Measurements from ENCODE around the gene ADGRB3. TPM values are rescaled to one million over a fixed set of nuclear protein-coding genes. Genes with fewer than 3 reads are reported as not detected.

Gene ADGRB3
- total RNA-seq, 2 donors from 2014 or later = 0.05 TPM; not detected in 1

DNA sequence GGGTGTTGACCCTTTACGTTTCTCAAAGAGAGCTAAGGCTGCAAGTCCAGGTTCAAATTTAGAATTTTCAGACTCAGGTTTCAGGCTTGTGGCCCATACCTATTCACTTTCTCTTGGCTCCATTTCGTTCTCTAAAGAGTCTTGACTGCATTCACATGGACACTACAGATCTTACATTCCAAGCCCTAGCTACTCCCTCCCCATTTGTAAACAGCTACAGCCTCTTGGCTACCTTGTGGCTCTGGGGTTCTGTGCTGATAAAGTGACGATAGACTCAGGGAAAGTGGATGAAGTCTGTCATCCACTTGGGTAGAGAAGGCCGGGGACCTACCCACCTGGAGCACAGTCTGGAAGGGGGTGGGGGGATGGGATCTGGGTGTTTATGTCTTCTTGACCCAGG is 658.4 kb downstream of the ADGRB3 start:
- H3K4me3 Mint-ChIP-seq = no peak overlapping the region

DNA sequence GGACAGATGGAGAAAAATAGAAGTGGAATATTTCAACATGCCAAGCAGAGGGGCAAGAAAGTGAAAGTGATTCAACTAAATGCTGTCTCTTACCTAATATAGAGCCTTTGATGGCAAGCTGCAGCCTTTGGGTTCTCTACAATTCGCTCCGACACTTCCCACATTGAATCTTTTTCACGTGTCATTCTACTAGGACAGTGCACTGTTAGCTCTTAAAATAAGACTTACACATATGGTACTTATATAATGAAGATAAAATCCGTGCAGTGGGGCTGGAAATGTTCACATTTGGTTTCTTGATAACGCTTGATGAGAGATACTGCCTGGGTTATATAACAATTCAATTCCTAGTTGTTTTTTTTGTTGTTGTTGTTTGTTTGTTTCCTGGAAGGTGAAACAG is 659.3 kb downstream of the ADGRB3 start:
- Mint-ChIP-seq H3K4me3 (no peak overlapping the region), H3K9me3 (peaks cover 3% of the 10 kb centered on the region), H3K4me1 (no peaks in the 10 kb centered on the region), H3K36me3 (ENCODE audit: low read depth) (no peaks in the 10 kb centered on the region), H3K27ac (no peak overlapping the region), H3K27me3 (no peaks in the 10 kb centered on the region)
- ATAC-seq (replicated peaks) = no peak

More for the DNA sequence above, 658.4 kb downstream of the ADGRB3 start:
- Mint-ChIP-seq H3K27me3 (no peaks in the 10 kb centered on the region), H3K27ac (no peak overlapping the region), H3K9me3 (peaks cover 3% of the 10 kb centered on the region), H3K4me1 (no peaks in the 10 kb centered on the region), H3K36me3 (ENCODE audit: low read depth) (no peaks in the 10 kb centered on the region)
- no peak for ATAC-seq (replicated peaks)

DNA sequence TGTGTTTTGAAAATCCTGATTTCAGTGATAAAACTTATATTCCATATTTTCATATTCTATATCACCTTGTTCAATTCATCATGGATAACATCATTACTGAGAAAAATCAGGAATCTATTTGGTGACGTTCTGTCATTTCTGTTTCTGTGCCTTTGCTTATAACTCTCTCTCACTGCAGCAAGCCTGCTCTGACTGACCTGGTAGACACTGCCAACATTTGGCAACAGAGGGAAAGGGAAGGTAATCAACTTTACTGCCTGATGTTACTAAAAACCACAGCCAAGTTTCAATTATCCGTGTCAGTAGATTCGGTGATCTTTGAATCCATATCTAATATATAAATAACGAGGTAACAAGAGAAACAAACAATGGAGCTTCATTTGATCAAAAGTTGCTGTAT is 659.8 kb downstream of the ADGRB3 start:
- ATAC-seq (replicated peaks) = no peak
- Mint-ChIP-seq H3K36me3 (ENCODE audit: low read depth) (no peaks in the 10 kb centered on the region), H3K4me1 (no peaks in the 10 kb centered on the region), H3K4me3 (no peak overlapping the region), H3K27ac (no peak overlapping the region), H3K9me3 (peaks cover 3% of the 10 kb centered on the region), H3K27me3 (no peaks in the 10 kb centered on the region)

DNA sequence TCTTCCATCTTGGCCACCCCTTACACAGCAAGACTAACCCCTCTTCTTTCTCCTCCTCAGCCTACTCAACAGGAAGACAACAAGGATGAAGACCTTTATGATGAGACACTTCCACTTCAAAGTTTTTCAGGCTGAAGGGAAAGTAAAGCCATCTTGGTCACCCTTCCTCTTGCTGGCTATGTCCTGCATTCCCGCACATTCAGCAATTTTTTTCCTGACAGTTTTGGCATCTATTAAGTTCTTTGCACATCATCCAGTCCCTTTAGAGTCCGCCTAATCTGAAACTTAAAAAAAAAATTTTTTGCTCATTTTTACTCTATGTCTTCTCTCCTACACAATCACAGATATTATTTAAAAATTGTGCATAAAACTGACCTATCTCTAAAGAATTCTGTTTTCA is 668.3 kb downstream of the ADGRB3 start:
- no peaks in the 10 kb centered on the region for H3K4me1 Mint-ChIP-seq

DNA sequence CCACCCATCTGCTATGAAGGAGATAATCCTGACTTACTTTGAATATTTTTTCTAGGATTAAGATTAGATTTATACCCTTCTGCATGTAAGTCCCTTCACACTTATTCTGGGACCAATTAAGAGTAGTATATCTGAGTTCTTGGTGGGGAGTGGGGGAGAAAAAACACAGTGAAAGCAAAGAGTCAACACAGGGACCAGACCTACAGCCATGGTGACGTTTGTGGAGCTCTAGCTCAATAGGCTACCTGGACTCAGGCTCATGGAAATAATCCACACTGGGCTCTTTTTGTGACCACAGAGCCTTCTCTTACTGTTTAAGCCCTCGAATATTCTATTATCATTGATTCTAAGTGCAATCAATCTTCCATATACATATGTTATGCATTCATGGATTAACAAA is 670.4 kb downstream of the ADGRB3 start:
- Mint-ChIP-seq H3K27me3 (no peaks in the 10 kb centered on the region), H3K9me3 (peaks cover 7% of the 10 kb centered on the region), H3K4me3 (no peak overlapping the region), H3K27ac (no peak overlapping the region), H3K36me3 (ENCODE audit: low read depth) (no peaks in the 10 kb centered on the region), H3K4me1 (no peaks in the 10 kb centered on the region)
- no peak for ATAC-seq (replicated peaks)

More for the DNA sequence above, 668.3 kb downstream of the ADGRB3 start:
- no peak for ATAC-seq (replicated peaks)
- peaks cover 7% of the 10 kb centered on the region for H3K9me3 Mint-ChIP-seq
- no peak overlapping the region for H3K27ac Mint-ChIP-seq
- H3K27me3 Mint-ChIP-seq = no peaks in the 10 kb centered on the region
- H3K36me3 Mint-ChIP-seq (ENCODE audit: low read depth) = no peaks in the 10 kb centered on the region
- no peak overlapping the region for H3K4me3 Mint-ChIP-seq

DNA sequence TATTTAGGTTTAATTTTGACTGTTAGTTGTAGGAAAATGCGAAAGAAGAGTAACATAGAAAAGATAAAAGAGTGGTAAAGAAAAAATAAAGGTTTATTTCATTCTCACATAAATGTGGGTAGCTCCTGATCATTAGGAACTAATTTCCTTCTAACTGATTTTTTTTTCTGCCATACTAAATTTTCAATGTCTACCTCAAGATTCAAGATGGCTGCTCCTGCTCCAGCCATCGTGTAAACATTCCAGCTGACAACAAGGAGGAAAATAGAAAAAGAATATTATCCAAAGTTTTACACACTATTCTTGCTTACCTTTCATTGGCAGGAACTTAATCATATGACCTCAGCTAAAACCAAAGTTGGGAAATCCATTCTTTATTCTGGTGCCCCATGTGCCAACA is 673.5 kb downstream of the ADGRB3 start:
- H3K9me3 Mint-ChIP-seq = peaks cover 4% of the 10 kb centered on the region
- ATAC-seq (replicated peaks) = no peak
- H3K4me1 Mint-ChIP-seq = no peaks in the 10 kb centered on the region
- no peaks in the 10 kb centered on the region for H3K36me3 Mint-ChIP-seq (ENCODE audit: low read depth)
- no peaks in the 10 kb centered on the region for H3K27me3 Mint-ChIP-seq
- no peak overlapping the region for H3K4me3 Mint-ChIP-seq
- H3K27ac Mint-ChIP-seq = no peak overlapping the region

DNA sequence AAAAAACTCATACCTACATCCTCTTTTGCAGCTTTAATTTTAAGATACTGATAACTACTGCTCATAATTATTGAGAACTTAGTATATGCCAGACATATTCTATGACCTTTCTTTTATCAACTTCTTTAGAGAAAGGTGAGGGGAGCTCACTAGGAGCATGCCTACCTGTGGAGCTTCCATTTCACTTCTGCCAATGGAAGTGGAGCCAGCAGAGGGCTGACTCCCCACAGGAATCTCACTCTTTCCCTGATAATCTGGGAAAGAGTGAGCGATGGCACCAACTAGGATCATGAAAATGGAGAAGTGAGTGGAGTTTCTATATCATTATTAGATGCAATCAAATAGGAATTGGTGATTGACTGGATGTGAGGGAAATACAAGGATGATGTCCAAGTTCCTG is 676.8 kb downstream of the ADGRB3 start:
- H3K4me3 Mint-ChIP-seq = no peak overlapping the region
- no peak overlapping the region for H3K27ac Mint-ChIP-seq
- no peaks in the 10 kb centered on the region for H3K4me1 Mint-ChIP-seq
- no peaks in the 10 kb centered on the region for H3K36me3 Mint-ChIP-seq (ENCODE audit: low read depth)
- ATAC-seq (replicated peaks) = no peak
- no peaks in the 10 kb centered on the region for H3K27me3 Mint-ChIP-seq
- peaks cover 8% of the 10 kb centered on the region for H3K9me3 Mint-ChIP-seq

DNA sequence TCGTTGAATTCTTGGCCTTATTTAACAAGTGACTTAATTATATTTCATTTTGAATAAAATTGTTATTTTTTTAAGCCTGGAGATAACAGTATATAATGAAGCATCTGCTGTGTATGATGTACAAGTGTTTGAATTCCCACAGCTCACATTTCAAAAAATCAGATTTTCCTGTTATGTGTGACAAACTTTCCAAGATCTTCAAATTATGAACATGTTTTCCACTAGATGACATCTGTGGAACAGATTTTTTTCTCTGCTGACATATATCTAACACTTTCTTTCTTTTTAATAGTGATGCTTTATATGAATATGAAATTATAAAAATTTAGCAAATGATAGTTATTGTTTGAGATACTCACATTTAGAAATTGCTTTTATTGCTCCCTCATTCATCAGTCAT is 678.9 kb downstream of the ADGRB3 start:
- H3K9me3 Mint-ChIP-seq = peaks cover 4% of the 10 kb centered on the region
- H3K27ac Mint-ChIP-seq = no peak overlapping the region
- no peaks in the 10 kb centered on the region for H3K4me1 Mint-ChIP-seq
- no peaks in the 10 kb centered on the region for H3K27me3 Mint-ChIP-seq
- no peak overlapping the region for H3K4me3 Mint-ChIP-seq
- ATAC-seq (replicated peaks) = no peak
- no peaks in the 10 kb centered on the region for H3K36me3 Mint-ChIP-seq (ENCODE audit: low read depth)

DNA sequence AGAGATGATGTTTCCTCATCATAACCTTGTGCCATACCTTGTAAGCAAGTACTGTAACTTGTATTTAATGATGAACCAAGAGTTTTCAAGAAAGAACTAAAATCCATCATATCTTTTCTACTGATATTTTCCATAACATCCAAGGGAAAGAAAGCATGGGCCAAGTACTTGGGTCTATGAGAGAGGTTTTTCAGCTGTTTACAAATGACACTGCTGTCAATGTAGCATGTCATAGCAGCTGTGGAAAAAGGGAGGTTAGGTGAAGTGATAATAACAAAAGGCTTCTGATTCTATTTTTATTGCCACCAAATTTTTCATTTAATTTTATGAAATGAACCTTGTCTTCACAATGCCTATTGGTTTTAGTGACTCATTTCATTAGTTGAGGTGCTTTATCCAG is 679.4 kb downstream of the ADGRB3 start:
- no peaks in the 10 kb centered on the region for H3K4me1 Mint-ChIP-seq
- H3K27me3 Mint-ChIP-seq = no peaks in the 10 kb centered on the region
- ATAC-seq (replicated peaks) = no peak
- H3K9me3 Mint-ChIP-seq = peaks cover 4% of the 10 kb centered on the region
- no peak overlapping the region for H3K27ac Mint-ChIP-seq
- H3K36me3 Mint-ChIP-seq (ENCODE audit: low read depth) = no peaks in the 10 kb centered on the region
- H3K4me3 Mint-ChIP-seq = no peak overlapping the region

DNA sequence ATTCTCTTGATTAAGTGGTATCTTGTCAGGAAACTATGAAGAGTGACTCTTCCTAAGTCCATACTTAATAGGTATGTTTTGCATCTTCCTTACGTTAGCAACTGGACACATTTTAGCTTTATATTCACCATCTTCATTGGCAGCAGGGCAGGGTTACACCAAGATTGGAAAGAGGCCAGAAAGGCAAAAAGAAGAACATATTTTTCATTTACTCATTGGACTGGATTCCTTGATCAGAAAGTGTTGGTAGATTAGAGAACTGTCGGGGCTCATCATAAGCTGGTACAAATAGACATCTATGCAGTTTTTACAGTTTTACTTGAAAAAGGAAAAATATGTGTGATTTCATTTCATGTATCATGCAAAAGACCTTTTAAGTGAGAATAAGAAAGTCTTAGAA is 696.8 kb downstream of the ADGRB3 start:
- Mint-ChIP-seq H3K4me1 (no peaks in the 10 kb centered on the region), H3K4me3 (no peak overlapping the region), H3K9me3 (no peaks in the 10 kb centered on the region), H3K36me3 (ENCODE audit: low read depth) (no peaks in the 10 kb centered on the region), H3K27me3 (no peaks in the 10 kb centered on the region), H3K27ac (no peak overlapping the region)
- ATAC-seq (replicated peaks) = no peak

DNA sequence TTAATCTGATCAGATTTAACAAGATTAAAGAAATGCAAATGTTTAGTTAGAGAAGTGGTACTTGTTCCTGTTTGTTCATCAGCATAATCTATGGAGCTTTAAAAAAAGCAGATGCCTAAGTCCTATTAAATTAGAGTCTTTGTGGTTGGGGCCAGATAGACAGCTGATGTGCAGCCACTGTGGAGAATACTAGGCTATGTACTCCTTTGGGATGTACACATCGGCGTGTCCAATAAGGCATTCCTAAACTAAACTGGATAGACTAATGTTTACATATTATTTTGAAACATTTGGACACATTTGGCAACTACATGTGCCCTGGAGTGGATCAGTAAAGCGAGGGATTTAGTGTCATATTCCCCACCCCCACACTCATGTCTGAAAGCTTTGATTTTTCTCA is 702.2 kb downstream of the ADGRB3 start:
- no peak overlapping the region for H3K4me3 Mint-ChIP-seq
- no peaks in the 10 kb centered on the region for H3K4me1 Mint-ChIP-seq
- no peaks in the 10 kb centered on the region for H3K36me3 Mint-ChIP-seq (ENCODE audit: low read depth)
- no peak overlapping the region for H3K27ac Mint-ChIP-seq
- no peak for ATAC-seq (replicated peaks)
- H3K9me3 Mint-ChIP-seq = no peaks in the 10 kb centered on the region
- no peaks in the 10 kb centered on the region for H3K27me3 Mint-ChIP-seq

DNA sequence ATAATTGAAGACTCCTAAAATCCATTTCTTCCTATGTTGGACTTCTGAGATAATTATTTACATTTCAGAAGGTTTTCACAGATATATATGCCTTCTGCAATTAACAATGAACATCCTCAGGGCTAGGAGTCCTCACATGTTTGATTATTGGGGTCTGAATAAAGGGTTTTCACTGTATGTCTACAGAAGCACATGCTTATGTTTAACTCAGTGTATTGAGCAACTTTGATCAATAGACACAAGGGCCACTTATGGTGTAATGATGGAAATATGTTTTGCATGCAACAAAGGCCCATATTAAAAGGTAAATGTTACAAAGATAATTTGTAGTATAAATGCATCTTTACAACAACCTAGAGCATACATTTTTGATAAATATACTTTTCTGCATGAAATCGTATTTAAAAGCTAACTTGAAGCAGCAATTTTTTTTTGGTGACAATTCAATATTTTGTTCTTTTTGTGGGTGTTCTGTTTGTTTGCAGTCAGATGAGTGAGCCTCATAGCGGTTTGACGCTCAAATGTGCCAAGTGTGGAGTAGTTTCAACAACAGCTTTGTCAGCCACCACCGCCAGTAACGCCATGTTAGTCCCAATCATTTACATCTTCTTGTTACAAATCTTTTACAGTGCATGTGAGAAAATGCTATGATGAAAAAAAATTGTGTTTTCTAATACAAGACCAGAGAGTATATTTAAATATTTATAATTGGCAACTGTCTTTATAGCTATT is 703.5 kb downstream of the ADGRB3 start:
- no peak overlapping the region for H3K4me3 Mint-ChIP-seq
- no peak for ATAC-seq (replicated peaks)
- H3K36me3 Mint-ChIP-seq (ENCODE audit: low read depth) = no peaks in the 10 kb centered on the region
- H3K4me1 Mint-ChIP-seq = no peaks in the 10 kb centered on the region
- H3K27ac Mint-ChIP-seq = no peak overlapping the region
- H3K9me3 Mint-ChIP-seq = no peaks in the 10 kb centered on the region
- no peaks in the 10 kb centered on the region for H3K27me3 Mint-ChIP-seq

DNA sequence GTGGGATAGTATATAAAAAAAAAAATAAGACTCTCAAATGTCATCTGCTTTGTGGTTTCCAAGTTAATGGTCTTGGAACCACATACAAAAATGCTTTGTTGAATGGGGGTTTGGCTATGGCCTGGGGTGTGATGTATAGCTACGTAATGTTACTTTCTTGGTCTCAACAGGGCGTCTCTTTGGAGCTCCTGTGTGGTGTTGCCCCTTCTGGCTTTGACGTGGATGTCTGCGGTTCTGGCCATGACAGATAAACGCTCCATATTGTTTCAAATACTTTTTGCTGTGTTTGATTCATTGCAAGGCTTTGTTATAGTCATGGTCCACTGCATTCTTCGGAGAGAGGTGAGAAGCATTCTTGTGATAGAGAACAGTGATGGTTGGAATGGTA is 704.1 kb downstream of the ADGRB3 start:
- Mint-ChIP-seq H3K27ac (no peak overlapping the region), H3K9me3 (peaks cover under 1% of the 10 kb centered on the region), H3K4me3 (no peak overlapping the region), H3K36me3 (ENCODE audit: low read depth) (no peaks in the 10 kb centered on the region), H3K4me1 (no peaks in the 10 kb centered on the region), H3K27me3 (no peaks in the 10 kb centered on the region)
- ATAC-seq (replicated peaks) = no peak

DNA sequence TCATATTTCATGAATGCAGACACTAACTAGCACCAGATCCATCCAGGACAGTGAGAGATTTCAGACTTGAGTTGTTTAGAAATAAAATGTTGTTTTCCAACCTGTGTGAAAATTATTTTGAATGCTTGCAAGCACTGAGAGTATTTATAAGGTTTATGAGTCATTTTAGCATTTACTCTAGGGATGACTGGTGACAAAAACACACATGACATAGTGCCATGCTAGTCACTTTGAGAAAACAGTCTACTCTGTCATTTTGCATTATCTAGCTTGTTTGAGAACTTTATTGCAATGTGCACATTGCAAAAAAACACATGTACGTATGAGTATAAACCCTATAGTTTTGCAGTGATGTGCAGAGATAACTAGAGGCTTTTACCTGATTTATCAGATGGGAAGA is 705.1 kb downstream of the ADGRB3 start:
- peaks cover 6% of the 10 kb centered on the region for H3K9me3 Mint-ChIP-seq

DNA sequence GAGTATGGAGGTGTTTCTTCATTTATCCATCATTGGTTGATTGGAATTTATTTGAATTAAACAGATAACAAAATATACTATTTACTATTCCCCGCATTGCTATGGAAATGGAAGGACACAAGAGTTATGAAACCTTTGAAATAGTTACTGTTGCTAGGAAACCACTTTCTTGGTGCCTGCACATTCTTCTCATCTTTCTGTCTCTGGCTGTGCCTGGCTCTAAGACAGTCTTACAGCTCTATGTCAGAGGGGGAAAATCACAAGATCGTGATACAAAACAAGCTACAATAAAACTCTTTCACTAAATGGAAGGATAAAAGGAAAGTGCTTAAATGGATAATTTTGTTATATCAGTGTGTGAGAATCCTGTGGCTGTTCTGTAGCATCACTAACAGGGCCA is 708.8 kb downstream of the ADGRB3 start:
- no peak overlapping the region for H3K4me3 Mint-ChIP-seq
- ATAC-seq (replicated peaks) = no peak
- H3K9me3 Mint-ChIP-seq = peaks cover 6% of the 10 kb centered on the region
- no peaks in the 10 kb centered on the region for H3K36me3 Mint-ChIP-seq (ENCODE audit: low read depth)
- H3K27me3 Mint-ChIP-seq = peaks cover 3% of the 10 kb centered on the region
- no peak overlapping the region for H3K27ac Mint-ChIP-seq
- H3K4me1 Mint-ChIP-seq = no peaks in the 10 kb centered on the region

More for the DNA sequence above, 705.1 kb downstream of the ADGRB3 start:
- no peaks in the 10 kb centered on the region for H3K4me1 Mint-ChIP-seq
- no peak overlapping the region for H3K4me3 Mint-ChIP-seq
- H3K36me3 Mint-ChIP-seq (ENCODE audit: low read depth) = no peaks in the 10 kb centered on the region
- no peak overlapping the region for H3K27ac Mint-ChIP-seq
- H3K27me3 Mint-ChIP-seq = peaks cover 3% of the 10 kb centered on the region
- no peak for ATAC-seq (replicated peaks)

DNA sequence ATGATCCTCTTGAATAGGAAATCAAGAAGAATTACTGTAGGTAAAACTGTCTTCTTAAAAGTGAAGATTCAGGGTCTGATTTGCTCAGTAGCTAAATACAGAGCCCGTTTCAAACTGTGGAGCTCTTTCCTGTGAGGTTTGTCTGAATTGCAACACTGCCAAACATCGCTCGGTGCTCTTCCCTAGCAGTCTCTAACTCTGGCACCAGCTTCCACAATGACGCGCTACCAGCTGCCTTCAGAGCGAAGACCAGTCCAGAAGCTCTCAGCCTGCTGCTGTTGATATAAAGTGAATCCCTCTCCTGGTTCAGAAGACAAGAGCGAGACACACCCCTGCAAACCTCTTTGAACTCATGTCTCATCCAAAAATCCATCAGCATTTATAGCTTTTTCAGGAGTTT is 714.7 kb downstream of the ADGRB3 start:
- H3K36me3 Mint-ChIP-seq (ENCODE audit: low read depth) = no peaks in the 10 kb centered on the region
- H3K9me3 Mint-ChIP-seq = no peaks in the 10 kb centered on the region
- no peak overlapping the region for H3K4me3 Mint-ChIP-seq
- H3K27me3 Mint-ChIP-seq = no peaks in the 10 kb centered on the region
- no peaks in the 10 kb centered on the region for H3K4me1 Mint-ChIP-seq
- H3K27ac Mint-ChIP-seq = no peak overlapping the region
- no peak for ATAC-seq (replicated peaks)
